GM21619 (cell line): ENCODE data around the gene ALPP.
"Not testable (repeated sequence)": the region's sequence is repeated elsewhere in the genome, so short reads cannot be mapped to it uniquely, and the experiment has no call there.

ENCODE experiments used
- ATAC-seq: cut with Tn5 transposase; IDR thresholded peaks from one replicate; pipeline ENCODE4 v1.9.1; 2021; ENCODE audit not compliant: unreplicated experiment

Gene ALPP

GRCh38 chr2:232363064-232363783, 15.3 kb upstream of the ALPP start:
- ATAC-seq: not testable (repeated sequence)

DNA sequence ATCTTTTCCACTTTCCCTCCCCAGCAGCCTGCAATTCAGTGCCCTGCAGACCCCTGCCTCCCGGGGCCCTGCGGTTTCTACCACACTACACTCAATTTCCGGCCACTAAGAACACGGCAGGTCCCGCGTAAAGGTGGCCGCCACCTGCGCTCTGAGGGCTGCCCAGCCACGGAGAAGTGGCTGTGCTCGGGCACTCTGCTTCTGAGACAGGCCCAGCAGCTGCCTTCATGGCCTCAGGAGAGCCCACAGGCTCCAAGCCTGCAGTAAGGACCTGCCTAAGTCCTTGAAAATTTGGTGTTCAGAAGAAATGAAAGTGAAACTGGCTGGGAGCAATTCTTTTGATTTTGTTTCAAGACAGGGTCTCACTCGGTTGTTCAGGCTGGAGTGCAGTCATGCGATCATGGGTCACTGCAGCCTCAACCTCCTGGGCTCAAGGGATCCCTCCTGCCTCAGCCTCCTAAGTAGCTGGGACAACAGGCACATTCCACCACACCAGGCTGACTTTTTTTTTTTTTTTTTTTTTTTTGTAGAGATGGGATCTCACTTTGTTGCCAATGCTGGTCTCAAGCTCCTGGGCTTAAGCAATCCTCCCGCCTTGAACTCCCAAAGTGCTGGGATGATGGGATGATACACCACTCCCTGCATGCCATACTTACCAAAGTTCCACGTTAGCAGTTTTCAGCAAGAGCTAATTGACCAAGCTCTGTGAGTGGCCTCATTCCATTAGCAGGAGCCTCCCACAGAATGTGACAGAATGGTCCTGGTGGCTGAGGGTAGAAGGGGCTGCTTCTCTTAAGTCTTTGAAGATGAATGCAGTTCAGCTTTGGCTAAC, 14.6 kb upstream of the ALPP start:
- no peak for ATAC-seq

DNA sequence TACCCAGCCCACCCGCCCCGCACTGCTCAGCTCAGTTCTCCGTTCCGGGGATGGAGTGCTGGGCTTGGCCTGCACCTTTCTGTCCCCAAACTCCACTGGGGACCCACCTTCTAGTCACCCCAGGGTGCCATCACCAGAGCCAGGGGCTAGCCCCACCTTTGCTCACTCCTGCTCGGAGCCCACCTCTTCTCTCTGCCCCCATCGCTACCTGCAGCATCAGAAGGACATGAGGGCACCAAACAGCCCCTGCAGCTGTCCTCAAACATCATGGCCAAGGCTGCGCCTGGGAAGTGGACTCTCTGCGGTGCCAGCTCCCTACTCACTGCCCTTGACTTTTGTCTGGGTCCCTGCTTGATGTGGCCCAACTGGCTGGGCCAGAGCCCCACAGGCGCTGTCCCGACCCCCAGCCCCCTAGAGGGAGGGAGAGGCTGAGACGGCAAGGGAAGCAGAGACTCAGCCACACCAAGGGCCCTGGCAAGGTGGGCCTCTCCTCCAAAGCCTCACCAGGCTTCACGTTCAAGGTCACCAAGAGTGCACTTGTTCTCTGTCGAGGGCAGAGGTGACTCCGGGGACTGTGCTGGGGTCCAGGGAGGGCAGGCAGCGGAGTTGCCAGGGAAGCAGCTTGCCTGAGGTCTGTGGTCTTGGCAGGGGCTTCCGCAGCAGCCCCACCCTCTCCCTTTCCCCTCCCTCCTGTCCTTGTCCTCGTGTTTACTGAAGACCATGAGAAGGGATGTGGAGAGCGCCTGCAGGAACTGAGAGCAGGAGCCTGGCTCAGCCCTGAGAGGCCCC, 13.6 kb upstream of the ALPP start:
- not testable (repeated sequence) for ATAC-seq

- ATAC-seq: no peak
Measured at GRCh38 chr2:232365621-232366321, 12.8 kb upstream of the ALPP start.

DNA sequence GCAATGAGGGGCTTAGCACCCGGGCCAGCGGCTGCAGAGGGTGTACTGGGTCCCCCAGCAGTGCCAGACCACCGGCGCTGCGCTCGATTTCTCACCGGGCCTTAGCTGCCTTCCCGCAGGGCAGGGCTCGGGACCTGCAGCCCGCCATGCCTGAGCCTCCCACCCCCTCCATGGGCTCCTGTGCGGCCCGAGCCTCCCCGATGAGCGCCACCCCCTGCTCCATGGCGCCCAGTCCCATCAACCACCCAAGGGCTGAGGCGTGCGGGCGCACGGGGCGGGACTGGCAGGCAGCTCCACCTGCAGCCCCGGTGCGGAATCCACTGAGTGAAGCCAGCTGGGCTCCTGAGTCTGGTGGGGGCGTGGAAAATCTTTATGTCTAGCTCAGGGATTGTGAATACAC, 12.1 kb upstream of the ALPP start:
- not testable (repeated sequence) for ATAC-seq

- ATAC-seq: no peak
Measured at GRCh38 chr2:232367016-232367415, 11.5 kb upstream of the ALPP start.

DNA sequence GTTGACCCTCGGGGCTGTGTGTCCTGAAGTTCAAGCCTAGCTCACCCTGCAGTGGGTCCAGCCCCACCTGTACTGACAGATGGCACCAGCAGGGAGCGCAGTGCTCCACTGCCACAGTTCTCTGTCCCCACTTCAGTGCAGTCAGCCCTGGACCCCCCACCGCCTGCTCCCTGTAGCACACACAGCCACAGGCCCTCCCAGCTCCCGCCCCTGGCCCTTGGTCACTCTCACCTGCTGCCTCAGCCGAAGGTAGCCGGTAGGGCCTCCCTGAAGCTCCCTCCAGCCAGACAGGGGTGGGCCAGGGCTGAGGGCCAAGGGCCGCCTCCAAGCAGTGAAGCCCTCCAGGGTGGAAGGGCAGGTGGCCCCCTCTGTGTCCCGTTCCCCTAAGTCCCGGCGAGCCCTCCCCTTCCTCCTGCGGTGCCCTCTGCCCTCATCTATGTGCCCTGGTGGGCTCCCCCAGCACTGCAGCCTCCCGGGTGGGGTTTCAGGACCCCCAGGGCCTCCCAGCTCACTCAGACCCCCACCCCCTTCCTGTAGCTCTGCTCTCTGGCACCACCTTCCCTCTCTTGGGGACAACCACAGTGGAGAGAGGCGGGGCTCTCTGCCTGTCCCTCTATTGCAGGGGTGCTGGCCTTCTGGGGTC, 10.8 kb upstream of the ALPP start:
- ATAC-seq: no peak

GRCh38 chr2:232368311-232368731, 10.2 kb upstream of the ALPP start:
- ATAC-seq: no peak

DNA sequence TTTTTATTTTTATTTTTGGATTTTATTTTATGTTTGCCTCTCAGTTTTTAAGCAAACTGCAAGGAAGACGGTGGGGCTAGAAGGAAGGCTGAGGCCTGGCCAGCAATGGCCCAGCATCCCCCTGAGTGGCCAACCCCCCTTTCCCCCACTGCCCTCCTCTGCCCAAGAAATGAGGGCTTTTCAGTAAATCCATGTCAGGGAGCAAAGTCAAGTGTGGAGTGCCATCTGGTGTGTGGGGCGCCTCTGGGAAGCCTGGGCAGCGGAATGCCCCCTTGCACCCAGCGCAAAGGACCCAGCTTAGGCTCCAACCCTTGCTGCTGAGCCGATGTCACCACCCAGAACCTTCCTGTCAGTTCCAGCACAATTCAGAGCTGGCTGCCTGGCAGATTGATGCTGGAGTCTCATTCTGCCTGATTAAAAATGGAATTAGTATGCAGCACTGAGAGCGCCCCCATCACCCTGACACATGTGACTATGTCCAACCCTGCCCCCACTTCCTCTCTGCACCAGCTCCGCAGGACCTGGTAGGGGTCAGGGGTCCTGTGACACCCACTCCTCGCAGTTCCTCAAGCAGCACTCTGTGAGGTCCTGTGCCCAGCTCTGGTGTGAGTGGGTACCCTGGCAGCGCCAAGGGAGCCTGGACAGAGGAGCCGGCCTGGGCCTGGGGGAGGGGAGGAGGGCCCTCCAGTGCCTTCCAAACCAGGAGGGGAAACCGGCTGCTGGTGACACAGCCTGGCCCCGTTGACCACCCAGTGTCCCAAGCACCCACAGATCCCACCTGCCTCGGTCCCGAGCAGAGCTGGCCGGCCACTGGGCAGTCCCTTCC, 9.2 kb upstream of the ALPP start:
- ATAC-seq: no peak

DNA sequence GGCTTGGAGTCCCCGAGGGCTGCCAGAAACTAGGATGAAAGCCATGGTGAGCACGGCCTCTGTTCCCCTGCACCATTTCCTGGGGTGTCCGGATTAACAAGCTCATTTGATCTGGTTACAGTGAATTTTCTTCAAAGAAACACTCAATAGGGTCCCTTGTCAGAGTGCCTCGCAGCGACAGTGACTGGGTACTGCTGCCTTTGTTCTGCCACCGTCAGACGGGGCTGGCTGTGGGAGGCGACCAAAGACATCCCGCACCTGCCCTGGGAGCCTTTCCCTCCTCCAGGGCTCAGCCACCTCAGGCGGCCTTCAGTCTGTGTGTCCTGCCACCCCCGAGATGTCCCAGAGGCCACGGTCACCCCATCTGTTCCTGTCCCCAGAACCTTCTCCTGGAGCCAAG, 8.5 kb upstream of the ALPP start:
- not testable (repeated sequence) for ATAC-seq

- ATAC-seq: no peak
Measured at GRCh38 chr2:232372231-232373208, 6.0 kb upstream of the ALPP start.

DNA sequence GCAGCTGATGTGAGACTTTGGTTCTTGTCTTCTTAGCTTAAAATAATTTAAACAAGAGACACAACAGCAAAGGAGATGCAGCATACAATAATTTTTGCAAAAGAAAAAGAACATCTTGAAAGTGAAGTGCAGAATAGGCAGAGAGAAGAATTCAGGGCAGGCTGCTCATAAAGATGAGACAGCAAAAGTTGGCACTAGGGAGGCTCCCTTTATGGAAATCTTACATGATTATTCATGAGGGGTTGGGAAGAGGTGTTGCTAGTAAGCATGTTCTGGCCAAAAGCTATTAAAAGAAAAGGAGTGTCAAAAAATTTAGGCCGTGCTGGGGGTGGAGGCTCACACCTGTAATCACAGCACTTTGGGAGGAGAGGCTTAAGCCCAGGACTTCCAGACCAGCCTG, 4.2 kb upstream of the ALPP start:
- ATAC-seq: no peak

DNA sequence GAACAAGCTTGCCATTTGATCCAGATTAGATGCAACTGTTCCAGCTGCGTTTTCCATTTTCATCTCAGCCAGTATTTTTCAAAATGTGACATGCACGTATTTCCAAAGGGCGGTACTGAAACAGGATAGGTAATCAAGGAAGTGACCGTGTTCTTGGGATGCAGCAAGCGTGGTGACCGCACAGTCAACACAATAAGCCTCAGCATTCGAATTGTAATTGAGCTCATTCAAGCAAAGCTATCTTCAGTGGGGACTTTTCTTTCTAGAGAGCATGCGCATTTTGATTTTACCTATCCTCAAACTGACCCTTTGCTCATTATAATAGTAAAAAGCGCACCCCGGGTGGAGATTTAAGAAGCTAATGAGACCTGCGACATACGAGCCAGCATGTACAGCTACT, 3.4 kb upstream of the ALPP start:
- no peak for ATAC-seq

DNA sequence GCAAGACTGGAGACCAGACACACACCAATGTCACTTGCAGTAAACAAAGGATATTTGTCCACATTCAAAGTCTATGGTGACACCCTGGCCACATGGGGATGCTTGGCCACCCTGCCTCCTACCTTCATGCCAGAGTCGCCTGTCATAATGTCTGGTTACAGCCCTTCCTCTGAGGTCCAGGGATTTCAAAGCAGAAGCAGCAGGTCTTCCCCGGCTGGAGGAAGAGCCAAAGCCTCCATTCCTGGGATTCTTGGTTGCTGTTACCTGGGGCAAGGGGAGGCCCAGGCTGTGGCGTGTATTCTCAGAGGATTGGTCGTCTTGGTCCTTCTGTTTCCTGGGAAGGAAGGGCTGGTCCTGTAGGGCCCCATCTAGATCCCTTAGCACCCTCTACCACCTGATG, 2.3 kb upstream of the ALPP start:
- no peak for ATAC-seq

DNA sequence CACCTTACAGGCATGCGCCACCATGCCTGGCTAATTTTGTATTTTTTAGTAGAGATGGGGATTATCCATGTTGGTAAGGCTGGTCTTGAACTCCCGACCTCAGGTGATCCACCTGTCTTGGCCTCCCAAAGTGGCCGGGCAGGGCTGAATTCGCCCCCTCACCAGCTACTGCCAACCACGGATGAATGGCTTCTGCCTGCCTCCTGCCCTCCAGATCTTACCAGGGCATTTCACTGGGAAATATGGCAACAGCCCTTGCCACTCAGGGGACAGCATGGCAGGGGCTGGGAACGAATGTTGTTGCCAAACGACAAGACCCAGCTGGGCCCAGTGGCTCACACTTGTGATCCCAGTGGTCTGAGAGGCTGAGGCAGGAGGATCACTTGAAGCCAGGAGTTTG, 1.8 kb upstream of the ALPP start:
- ATAC-seq: no peak

DNA sequence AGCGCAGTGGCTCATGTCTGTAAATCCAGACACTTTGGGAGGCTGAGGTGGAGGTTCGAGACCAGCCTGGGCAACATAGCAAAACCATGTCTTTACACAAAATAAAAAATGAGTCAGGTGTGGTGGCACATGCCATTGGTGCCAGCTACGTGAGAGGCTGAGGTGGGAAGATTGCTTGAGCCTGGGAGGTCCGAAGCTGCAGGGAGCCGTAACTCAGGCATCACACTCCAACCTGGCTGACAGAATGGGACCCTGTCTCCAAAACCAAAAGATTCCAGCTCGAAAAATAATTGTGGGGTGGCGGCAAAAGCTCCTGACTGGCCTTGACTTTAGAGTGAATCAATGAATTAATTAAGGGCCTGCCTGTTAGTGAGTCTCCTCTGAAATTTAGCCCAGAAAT, 1.2 kb upstream of the ALPP start:
- ATAC-seq: no peak

GRCh38 chr2:232377841-232378734, 463 bp upstream of the ALPP start:
- no peak for ATAC-seq
